ENCODE data around the gene CDC42BPA.

The CDC42BPA gene

DNA sequence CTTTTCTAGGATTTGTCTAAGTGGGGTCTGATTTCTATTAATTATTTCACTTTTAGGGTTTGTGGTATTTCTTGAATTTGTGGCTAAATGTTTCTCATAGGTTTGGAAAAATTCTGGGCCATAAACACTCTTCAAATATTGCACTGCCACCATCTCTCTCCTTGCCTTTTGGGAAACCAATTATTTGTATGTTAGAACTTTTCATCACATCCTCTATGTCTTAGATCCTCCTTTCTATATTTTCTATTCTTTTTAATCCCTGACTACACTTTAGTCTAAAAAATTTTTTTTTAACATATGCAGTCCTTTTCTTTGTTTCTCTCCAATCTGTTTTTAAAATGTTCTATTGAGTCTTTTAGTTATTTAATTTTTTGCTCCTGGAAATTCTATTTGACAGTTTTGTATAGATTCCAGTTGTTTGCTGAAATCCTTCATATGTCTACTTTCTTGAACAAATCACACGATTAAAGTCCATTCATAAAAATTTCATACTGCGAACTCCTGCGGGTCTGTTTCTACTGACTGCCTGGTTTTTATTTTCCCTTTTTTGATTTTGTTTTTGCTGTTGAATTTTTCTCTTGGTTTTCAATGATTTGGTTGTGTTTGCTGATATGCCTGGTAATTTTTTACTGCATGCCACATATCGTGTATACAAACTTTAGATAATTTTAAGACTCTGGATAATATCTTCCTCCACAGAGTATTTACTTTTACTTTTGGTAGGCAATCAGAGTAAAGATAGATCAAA, 235.1 kb downstream of the CDC42BPA start:
- Histone ChIP-seq H3K27me3 (ENCODE audit: control insufficient read depth, insufficient read depth, low read length, poor library complexity, severe bottlenecking) (no peaks in the 10 kb centered on the region), H3K4me3 (ENCODE audit: insufficient read depth, low read depth, low read length) (no peak overlapping the region), H3K27ac (ENCODE audit: insufficient read depth, low read depth, low read length, poor library complexity, severe bottlenecking) (no peak overlapping the region), H3K9me3 (ENCODE audit: control insufficient read depth, low read length) (no peaks in the 10 kb centered on the region), H3K4me1 (ENCODE audit: control insufficient read depth, insufficient read depth, low read length) (no peaks in the 10 kb centered on the region), H3K36me3 (ENCODE audit: control insufficient read depth, insufficient read depth, low read length) (peaks cover 2% of the 10 kb centered on the region)
- 95 to 97% methylated on average over 3 of the region's 4 CpGs for WGBS, 2 experiments

DNA sequence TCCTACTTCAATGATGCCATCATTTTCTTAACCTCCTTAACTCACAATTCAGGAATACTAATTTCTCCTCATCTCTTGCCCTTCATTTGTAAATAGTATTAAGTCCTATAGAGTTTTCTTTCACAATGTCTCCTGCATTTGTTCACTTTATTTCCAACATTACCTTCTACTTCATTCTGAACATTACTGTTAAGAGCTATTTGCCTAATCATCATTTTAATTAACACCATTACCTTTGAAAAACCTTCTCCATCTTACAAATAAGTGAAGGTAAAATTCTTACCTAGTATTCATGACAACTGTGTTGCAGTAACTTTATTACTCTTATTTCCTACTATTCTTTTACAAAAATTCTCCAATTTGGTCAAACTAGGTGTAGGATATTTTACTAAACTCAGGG, 240.5 kb downstream of the CDC42BPA start:
- Histone ChIP-seq H3K9me3 (ENCODE audit: control insufficient read depth, low read length) (no peaks in the 10 kb centered on the region), H3K4me3 (ENCODE audit: insufficient read depth, low read depth, low read length) (no peak overlapping the region), H3K36me3 (ENCODE audit: control insufficient read depth, insufficient read depth, low read length) (no peaks in the 10 kb centered on the region), H3K27me3 (ENCODE audit: control insufficient read depth, insufficient read depth, low read length, poor library complexity, severe bottlenecking) (no peaks in the 10 kb centered on the region), H3K4me1 (ENCODE audit: control insufficient read depth, insufficient read depth, low read length) (no peaks in the 10 kb centered on the region), H3K27ac (ENCODE audit: insufficient read depth, low read depth, low read length, poor library complexity, severe bottlenecking) (no peak overlapping the region)

- Histone ChIP-seq H3K4me1 (ENCODE audit: control insufficient read depth, insufficient read depth, low read length) (no peaks in the 10 kb centered on the region), H3K27me3 (ENCODE audit: control insufficient read depth, insufficient read depth, low read length, poor library complexity, severe bottlenecking) (no peaks in the 10 kb centered on the region), H3K9me3 (ENCODE audit: control insufficient read depth, low read length) (no peaks in the 10 kb centered on the region), H3K4me3 (ENCODE audit: insufficient read depth, low read depth, low read length) (no peak overlapping the region), H3K36me3 (ENCODE audit: control insufficient read depth, insufficient read depth, low read length) (no peaks in the 10 kb centered on the region), H3K27ac (ENCODE audit: insufficient read depth, low read depth, low read length, poor library complexity, severe bottlenecking) (no peak overlapping the region)
- WGBS, 2 experiments = 99 to 100% methylated on average over 1 to 4 of the region's 4 CpGs
Measured at GRCh38 chr1:227073786-227074185, 244.5 kb downstream of the CDC42BPA start.

DNA sequence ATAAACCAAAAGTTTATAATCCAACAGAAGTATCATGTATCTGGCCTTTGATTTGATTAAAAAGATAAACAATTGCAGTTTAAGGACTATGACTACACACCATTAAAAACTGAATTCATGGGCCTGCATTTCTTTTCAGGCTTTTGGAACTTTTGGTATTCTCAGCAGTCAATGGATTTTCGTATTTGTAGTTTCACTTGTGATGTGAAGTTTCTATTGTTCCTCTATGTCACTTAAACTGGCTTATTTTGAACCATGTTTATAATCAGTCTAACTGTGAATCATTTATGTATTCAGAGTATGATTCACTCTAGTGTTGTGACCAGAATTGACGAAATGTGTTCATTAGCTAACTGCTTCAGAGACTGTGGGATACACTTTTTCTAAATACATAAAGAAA, 245.3 kb downstream of the CDC42BPA start:
- Histone ChIP-seq H3K27ac (ENCODE audit: insufficient read depth, low read depth, low read length, poor library complexity, severe bottlenecking) (no peak overlapping the region), H3K36me3 (ENCODE audit: control insufficient read depth, insufficient read depth, low read length) (no peaks in the 10 kb centered on the region), H3K4me3 (ENCODE audit: insufficient read depth, low read depth, low read length) (no peak overlapping the region), H3K4me1 (ENCODE audit: control insufficient read depth, insufficient read depth, low read length) (no peaks in the 10 kb centered on the region), H3K27me3 (ENCODE audit: control insufficient read depth, insufficient read depth, low read length, poor library complexity, severe bottlenecking) (no peaks in the 10 kb centered on the region), H3K9me3 (ENCODE audit: control insufficient read depth, low read length) (no peaks in the 10 kb centered on the region)
- WGBS, 2 experiments = 60 to 89% methylated on average over 1 of the region's 2 CpGs

GRCh38 chr1:227071895-227072587, 246.3 kb downstream of the CDC42BPA start:
- 72 to 75% methylated on average over 2 to 3 of the region's 4 CpGs for WGBS, 2 experiments
- Histone ChIP-seq H3K36me3 (ENCODE audit: control insufficient read depth, insufficient read depth, low read length) (no peaks in the 10 kb centered on the region), H3K4me1 (ENCODE audit: control insufficient read depth, insufficient read depth, low read length) (no peaks in the 10 kb centered on the region), H3K9me3 (ENCODE audit: control insufficient read depth, low read length) (no peaks in the 10 kb centered on the region), H3K4me3 (ENCODE audit: insufficient read depth, low read depth, low read length) (no peak overlapping the region), H3K27me3 (ENCODE audit: control insufficient read depth, insufficient read depth, low read length, poor library complexity, severe bottlenecking) (no peaks in the 10 kb centered on the region), H3K27ac (ENCODE audit: insufficient read depth, low read depth, low read length, poor library complexity, severe bottlenecking) (no peak overlapping the region)

- 90 to 92% methylated on average over 3 to 4 of the region's 4 CpGs for WGBS, 2 experiments
- Histone ChIP-seq H3K4me1 (ENCODE audit: control insufficient read depth, insufficient read depth, low read length) (no peaks in the 10 kb centered on the region), H3K36me3 (ENCODE audit: control insufficient read depth, insufficient read depth, low read length) (no peaks in the 10 kb centered on the region), H3K9me3 (ENCODE audit: control insufficient read depth, low read length) (no peaks in the 10 kb centered on the region), H3K4me3 (ENCODE audit: insufficient read depth, low read depth, low read length) (no peak overlapping the region), H3K27me3 (ENCODE audit: control insufficient read depth, insufficient read depth, low read length, poor library complexity, severe bottlenecking) (no peaks in the 10 kb centered on the region), H3K27ac (ENCODE audit: insufficient read depth, low read depth, low read length, poor library complexity, severe bottlenecking) (no peak overlapping the region)
Measured at GRCh38 chr1:227070638-227071285, 247.5 kb downstream of the CDC42BPA start.

DNA sequence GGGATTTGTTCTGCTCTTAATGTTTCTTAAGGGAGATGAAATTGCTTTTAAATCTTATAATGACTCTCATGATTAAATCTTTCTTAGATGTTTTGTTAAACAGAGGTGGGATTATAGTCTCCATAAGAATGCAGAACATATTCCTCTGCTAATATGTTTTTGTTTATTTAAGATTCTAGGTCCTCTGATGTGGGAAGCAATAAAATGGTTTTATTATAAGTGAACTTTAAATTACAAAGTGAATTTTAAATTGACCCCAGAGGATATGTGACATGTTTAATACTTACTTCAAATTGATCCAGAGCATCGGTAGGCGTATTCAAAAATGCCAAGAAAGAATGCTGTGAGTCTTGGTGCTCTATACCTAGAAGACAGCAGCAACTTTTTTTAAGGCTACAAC, 248.8 kb downstream of the CDC42BPA start:
- H3K9me3 ChIP-seq (ENCODE audit: control insufficient read depth, low read length) = no peaks in the 10 kb centered on the region
- WGBS, 2 experiments = 84 to 94% methylated on average over 2 of the region's 2 CpGs
- H3K36me3 ChIP-seq (ENCODE audit: control insufficient read depth, insufficient read depth, low read length) = no peaks in the 10 kb centered on the region
- no peaks in the 10 kb centered on the region for H3K27me3 ChIP-seq (ENCODE audit: control insufficient read depth, insufficient read depth, low read length, poor library complexity, severe bottlenecking)
- no peaks in the 10 kb centered on the region for H3K4me1 ChIP-seq (ENCODE audit: control insufficient read depth, insufficient read depth, low read length)
- H3K27ac ChIP-seq (ENCODE audit: insufficient read depth, low read depth, low read length, poor library complexity, severe bottlenecking) = no peak overlapping the region
- no peak overlapping the region for H3K4me3 ChIP-seq (ENCODE audit: insufficient read depth, low read depth, low read length)

DNA sequence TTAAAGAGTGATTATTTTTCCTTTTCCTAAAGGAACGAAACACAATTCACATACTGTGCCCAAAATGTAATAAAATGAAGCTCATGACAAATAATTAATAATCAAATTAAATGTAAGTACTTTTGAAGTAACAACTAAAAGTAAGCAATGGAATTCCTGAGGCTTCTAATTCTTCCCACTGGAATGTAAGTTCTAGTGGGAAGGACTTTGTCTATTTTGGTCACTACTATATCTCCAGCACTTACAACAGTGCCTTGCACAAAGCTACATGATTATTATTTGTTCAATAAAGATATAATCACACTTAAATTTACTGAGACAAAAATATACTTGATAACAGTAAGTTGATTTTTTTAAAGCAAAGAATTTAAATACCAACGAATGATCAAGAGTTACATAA, 249.4 kb downstream of the CDC42BPA start:
- H3K27ac ChIP-seq (ENCODE audit: insufficient read depth, low read depth, low read length, poor library complexity, severe bottlenecking) = no peak overlapping the region

DNA sequence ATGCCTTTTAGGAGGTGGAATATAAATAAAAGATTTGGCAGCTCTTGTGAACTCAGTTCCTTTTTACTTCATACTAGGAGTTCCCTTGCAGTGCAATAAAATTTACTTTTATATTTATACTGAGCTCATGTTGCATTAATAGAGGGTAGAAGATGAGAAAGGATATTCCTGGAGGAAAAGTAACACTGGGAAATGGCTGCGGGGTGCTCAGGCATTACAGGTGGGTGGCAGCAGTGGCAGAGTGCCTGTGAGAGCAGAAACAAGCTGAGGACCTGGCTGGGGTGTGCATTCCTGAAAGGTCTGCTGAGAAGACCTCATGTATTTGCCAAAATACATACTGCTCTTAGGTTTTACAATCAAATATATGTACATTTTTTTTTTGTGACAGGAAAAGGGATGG, 251.3 kb downstream of the CDC42BPA start:
- H3K9me3 ChIP-seq (ENCODE audit: control insufficient read depth, low read length) = no peaks in the 10 kb centered on the region
- H3K4me1 ChIP-seq (ENCODE audit: control insufficient read depth, insufficient read depth, low read length) = no peaks in the 10 kb centered on the region
- H3K36me3 ChIP-seq (ENCODE audit: control insufficient read depth, insufficient read depth, low read length) = no peaks in the 10 kb centered on the region
- H3K4me3 ChIP-seq (ENCODE audit: insufficient read depth, low read depth, low read length) = no peak overlapping the region
- no peaks in the 10 kb centered on the region for H3K27me3 ChIP-seq (ENCODE audit: control insufficient read depth, insufficient read depth, low read length, poor library complexity, severe bottlenecking)
- H3K27ac ChIP-seq (ENCODE audit: insufficient read depth, low read depth, low read length, poor library complexity, severe bottlenecking) = no peak overlapping the region
- 84 to 95% methylated on average over 1 of the region's 1 CpG for WGBS, 2 experiments

More for the DNA sequence above, 249.4 kb downstream of the CDC42BPA start:
- no peaks in the 10 kb centered on the region for H3K9me3 ChIP-seq (ENCODE audit: control insufficient read depth, low read length)
- 100% methylated on average over 1 of the region's 2 CpGs; no CpG with 5 or more reads in 1 of the 2 experiments for WGBS, 2 experiments
- no peaks in the 10 kb centered on the region for H3K36me3 ChIP-seq (ENCODE audit: control insufficient read depth, insufficient read depth, low read length)
- H3K27me3 ChIP-seq (ENCODE audit: control insufficient read depth, insufficient read depth, low read length, poor library complexity, severe bottlenecking) = no peaks in the 10 kb centered on the region
- H3K4me1 ChIP-seq (ENCODE audit: control insufficient read depth, insufficient read depth, low read length) = no peaks in the 10 kb centered on the region
- H3K4me3 ChIP-seq (ENCODE audit: insufficient read depth, low read depth, low read length) = no peak overlapping the region

DNA sequence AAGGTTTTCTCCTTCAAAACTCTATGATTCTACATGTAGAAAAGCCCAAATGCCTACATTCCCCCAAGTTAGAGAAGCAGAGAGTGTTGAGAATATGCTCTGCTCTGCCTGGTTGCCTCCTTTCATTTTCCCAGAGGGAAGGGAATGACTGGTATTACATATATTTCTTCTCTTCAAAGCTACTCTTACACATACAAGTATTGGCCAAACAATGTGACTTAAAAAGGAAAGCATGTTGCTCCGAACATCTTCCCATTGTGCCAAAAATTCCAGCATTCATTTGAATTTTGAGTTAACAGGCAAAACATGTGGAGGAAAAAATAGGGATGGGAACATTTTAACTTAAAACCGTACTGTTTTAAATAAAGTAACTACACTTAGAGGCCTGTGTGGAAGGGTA, 253.0 kb downstream of the CDC42BPA start:
- H3K4me3 ChIP-seq (ENCODE audit: insufficient read depth, low read depth, low read length) = no peak overlapping the region
- H3K4me1 ChIP-seq (ENCODE audit: control insufficient read depth, insufficient read depth, low read length) = no peaks in the 10 kb centered on the region
- 94 to 98% methylated on average over 2 of the region's 2 CpGs for WGBS, 2 experiments
- H3K27ac ChIP-seq (ENCODE audit: insufficient read depth, low read depth, low read length, poor library complexity, severe bottlenecking) = no peak overlapping the region
- H3K9me3 ChIP-seq (ENCODE audit: control insufficient read depth, low read length) = no peaks in the 10 kb centered on the region
- no peaks in the 10 kb centered on the region for H3K27me3 ChIP-seq (ENCODE audit: control insufficient read depth, insufficient read depth, low read length, poor library complexity, severe bottlenecking)
- H3K36me3 ChIP-seq (ENCODE audit: control insufficient read depth, insufficient read depth, low read length) = no peaks in the 10 kb centered on the region
